OCI-M2 (cell line): ENCODE measurements around the gene RCC2.
"Not testable (repeated sequence)": the region's sequence is repeated elsewhere in the genome, so short reads cannot be mapped to it uniquely, and the experiment has no call there.

ENCODE experiments used
- DNase-seq: peaks from one replicate; lab custom pipeline; 2025; ENCODE audit not compliant: unreplicated experiment; lab: John Stamatoyannopoulos, UW

RCC2 gene

DNA sequence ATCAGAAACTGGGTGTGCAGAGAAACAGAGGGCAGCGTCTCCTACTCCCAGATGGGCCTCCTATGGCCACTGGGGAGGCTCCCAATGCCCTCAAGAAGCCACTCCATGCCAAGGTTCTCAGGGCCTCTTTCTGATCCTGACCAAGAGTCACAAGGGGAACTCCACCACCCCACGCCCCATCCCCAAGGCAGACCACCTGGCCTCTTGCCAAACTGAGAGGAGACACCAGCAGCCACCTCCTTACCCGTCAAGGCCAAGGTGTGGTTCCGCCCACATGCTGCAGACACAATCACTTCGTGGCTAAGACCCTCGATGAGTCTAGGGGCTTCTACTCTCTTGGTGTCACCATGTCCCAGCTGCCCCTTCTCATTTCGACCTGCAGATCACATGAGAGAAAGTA, 17.0 kb downstream of the RCC2 start:
- DNase-seq = no peak

DNA sequence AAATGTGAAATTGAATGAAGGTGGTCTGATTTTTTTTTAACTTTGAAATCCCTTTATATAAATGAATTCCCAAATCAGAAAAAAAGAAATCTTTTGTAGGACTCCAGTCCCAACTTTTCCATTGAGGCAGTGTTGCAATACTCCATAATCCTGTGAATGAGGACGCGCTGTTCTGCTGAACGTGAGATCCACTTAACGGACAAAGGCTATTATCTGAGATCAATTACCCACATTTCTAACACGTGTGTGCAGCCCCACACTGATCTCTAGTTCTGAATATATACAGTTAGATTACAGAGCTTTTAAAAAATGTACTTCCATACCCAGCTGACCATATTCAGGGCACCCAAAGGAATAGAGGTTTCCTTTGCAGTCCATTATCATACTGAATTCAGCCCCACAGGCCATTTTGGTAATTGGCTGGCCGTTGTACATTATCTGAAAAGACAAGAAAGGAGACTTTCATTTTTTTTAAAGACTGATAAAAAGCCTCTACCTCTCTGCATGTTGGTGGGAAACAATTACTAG, 19.0 kb downstream of the RCC2 start:
- DNase-seq = no peak

DNA sequence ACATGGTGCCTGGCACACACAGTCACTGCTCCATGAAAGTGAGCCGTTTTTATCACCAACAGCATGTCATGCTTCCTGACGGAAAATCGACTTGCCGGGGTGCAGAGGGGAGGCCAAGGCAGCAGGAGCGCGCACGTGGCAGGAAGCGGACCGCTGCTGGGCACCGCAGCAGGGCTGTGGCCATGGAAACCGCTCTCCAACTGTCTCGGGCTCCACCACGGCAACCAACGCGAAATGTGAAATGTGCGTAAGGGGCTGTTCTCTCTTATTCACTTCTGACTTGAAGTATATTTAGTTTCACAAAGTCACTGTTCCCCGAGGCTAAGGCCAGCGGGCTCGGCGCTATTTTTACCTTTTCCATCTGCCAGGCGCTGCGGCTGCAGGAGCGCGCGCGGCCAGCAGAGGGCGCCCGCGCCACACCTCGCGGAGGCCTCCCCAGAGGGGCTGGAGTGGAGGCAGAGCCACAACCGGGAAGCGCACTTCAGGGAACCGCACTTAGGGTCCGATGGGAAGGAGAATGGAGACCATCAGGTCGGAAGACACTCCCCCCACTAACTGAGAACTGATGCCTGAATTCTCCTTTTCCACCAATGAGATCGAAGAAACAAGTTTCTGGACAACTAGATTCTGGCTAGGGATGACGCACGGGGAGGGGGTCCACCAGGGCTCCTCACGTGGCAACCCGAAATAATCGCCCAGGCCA, 19.7 kb downstream of the RCC2 start:
- no peak for DNase-seq

DNA sequence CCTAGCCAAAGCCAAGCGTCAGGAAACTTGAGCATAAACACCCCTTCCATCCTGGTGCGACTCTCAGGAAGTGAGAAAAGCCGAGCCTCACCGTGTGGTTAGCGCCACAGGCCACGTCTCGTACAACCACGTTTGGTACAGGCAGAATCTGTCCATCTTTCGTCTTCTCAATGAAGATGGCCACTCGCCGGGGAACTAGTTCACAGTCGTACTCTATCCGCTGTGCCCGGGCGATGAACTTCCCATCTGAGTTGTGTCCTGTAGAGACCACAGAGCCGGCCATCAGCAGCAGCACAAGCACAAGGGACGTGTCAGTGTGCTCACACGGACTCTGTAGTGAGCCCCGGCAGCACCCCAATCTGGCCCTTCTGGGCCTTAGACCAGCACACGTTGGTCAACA, 23.1 kb downstream of the RCC2 start:
- no peak for DNase-seq

DNA sequence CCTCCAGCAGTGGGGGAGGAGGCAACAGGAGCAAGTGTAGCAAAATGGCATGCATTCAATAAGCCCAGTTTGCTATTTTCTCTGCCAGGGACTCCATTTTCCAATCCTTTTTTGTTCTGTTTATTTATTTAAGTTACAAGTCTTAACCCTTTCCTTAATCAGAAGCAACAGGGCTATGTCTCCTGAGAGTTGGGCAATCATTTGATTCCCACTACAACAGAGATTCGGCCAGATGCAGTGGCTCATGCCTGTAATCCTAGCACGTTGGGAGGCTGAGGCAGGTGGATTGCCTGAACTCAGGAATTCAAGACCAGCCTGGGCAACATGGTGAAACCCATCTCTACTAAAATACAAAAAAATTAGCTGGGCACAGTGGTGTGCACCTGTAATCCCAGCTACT, 25.5 kb downstream of the RCC2 start:
- DNase-seq = no peak

DNA sequence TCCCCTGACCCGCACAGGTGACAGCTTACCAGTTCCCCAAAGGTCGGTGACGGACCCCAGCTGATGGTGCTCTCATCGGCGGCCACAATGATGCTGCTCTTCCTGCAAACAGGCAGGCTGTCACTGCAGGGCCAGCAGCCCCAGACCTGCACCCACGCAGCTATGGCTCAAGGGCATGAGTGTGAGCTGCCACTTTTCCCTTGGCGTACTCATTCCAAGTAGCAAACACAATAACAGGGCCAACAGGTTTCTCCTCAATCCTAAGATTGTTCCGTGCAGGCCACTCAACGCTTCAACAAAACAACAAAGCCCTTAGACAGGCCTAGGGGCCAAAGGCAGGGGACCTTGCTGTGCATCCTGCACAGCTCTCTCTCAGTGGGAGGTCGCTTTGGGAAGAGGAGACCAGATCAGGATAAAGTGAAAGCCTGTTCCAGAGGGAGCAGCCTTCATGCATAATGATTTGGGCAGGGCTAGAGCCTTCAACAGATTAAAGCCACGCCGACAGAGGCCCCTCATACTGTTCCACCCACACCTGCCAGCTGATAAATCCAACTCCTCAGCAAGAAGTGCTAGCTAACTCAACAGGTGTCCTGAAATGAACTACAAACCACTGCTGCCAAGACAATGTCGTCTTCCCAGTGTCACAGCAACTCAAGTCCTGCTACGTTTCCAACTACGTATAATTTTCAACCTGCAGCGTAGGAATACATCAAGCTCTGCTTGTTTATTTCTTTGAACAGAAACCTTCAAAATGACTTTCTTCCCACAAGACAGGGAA, 27.2 kb downstream of the RCC2 start:
- DNase-seq = no peak

DNA sequence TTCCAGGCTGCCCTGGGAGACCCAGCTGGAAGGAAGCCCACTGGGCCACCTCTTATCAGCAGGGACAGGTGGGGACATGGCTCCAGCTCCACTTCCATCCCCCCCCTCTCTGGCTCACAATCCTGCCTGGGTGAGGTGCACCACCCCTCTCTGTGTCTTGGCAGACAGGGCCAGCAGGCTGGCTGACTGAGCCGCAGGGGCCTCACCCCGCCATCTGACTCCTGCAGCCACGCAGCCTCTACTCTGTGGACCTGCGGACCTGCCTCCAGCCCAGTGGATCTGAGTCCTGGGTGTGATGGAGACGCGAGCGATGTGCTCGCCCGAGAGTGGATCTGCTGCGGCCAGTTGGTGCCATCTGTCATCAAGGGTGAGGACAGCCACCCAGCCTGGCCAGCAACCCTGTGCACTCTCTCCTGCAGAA, 30.1 kb downstream of the RCC2 start:
- no peak for DNase-seq

DNA sequence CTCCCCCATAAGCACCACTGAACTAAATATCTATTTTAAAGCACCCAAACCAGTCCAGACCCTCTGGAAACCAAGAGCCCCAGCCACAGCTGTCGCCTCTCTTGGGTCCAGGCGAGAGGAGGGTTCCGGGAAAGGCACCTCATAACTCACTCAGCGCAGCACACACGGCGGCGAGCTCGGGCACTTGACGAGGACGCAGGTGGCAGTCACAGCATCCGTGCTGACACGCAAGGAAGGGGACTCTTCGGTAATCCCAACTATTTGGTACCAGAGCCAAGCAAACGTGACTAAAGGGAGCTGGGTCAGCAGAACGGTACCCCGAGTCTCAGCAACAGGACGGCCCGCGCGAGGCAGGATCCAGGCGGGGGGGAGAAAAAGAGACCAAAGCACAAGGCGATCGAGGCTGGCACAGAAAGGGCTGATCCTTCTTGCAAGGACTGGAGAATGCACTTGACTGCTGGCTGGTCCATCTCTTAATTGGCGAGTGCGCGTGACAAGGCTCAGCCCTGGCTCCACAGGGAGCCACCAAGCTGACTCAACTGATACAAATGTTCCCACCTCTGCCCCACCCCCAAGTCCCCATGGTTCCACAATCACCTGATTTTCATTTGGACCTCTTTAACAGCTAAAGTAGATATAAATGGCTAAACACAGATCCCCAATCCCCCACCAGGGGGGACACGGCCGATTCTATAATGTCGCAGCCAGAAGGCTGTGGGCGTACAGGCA, 31.5 kb downstream of the RCC2 start:
- DNase-seq = not testable (repeated sequence)

DNA sequence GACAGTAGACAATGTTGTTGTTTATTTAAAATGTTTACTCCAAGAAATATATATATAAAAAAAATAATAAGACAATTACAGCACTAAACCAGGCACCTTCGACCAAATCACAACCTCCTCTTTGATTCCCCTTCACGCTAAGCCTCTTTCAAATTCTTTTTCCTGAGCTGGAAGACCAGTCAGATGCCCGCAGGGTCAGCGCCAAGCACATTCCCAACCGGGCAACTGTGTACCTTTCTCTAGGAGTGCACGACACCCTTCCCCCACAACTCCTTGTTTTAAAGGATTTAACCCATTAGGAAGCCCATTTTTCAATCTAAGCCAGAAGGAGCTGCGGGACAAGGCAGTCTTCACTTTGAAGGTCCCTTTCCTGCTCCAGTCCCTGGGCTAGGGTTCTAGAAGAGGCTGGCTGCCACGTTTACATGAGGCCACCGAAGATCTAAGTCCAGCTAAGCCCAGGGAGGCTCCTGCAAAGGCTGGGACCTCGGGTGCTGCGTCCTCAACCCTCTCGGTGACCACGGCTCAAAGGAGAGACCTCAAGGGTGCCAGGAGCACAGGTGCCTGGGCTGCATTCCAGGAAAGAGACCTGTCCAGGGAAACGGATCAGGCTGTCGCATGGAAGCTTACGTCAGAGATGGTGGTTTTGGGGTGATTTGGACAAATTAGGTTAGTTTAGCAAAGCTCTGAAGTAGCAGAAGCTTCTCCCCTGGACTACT, 32.6 kb downstream of the RCC2 start:
- not testable (repeated sequence) for DNase-seq

DNA sequence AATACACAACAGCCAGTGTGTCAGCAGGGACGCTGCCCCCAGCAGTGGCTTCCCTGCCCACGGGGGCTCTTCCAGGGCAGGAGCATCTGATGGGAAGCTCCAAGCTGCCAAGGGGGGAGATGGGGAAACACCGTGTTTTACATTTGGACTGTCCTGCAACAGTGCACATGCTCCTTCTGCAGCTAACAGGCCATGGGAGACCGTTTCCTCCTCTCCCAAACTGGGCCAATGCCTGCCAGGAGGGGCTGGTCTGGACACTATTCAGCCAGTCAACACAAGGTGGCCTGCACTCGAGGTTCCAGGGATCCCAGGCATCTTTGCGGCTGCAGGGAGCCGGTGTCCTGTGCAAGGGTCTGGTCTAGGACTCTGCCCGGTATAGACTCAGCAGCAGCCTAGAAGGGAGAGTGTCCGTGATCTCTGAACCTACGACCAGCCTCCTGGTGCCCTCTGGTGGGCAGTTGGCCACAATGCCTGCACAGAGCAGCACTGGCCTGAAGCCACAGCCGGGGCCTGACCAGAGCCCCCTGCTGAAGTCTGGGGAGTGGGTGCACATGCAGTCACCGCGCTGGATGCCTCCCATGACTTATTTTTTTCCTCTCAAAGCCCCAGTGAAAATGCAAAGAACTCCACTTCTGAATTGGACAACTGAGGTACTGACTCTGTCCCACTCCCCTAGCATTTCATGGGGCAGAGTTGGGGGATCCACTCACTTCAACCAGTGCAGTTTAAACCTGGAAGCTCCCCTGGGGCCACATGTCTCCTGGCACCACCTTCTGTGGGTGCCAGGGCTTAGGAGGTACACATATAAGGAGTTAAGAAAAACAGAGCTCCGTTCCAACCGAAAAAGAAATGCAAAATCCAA, 33.3 kb downstream of the RCC2 start:
- DNase-seq = no peak

DNA sequence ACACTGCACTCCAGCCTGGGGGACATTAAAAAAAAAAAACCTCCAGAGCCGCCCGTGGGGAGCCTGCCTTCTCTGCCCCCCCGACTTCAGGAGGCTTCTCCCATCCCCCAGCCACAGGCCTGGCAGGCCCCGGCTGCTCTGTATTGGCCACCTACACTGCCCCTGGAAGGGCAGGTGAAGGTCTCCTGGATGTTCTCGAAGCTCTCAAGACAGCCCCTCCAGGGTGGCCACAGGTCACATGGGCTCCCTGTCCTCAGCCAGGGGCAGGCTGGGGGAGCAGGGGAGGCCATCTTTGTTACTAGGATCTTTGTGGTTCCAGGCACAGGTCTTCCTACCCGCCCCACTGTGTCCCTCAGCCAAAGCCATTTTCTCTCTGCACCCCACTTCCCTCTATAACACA, 34.7 kb downstream of the RCC2 start:
- no peak for DNase-seq

DNA sequence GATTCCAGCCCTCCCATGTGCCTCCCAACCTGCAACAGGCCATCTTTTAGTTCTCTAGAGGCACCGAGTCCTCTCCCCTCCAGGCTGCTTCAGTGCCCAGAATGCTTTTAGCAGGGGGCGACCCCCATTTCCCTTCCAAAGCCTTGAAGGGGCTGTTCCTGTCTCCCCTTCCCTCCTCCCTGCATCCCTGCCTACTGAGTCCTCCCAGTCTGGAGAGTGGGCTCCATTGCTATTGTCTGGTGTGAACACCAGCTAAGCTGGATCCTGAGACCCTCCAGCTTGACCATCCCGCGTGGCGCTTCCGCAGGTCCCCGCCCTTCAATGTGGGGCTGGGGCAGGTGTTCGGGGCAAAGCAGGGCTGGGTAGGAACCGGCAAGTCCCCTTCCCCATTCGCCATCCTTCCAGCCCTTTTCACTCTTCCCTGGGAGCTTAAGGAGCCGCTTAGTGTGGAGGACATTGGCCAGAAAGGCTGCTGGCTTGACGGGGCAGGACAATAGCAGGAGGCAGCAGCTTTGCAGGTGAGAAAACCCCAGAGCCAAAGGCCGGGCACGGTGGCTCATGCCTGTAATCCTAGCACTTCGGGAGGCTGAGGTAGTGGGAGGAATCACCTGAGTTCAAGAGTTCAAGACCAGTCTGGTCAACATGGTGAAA, 35.3 kb downstream of the RCC2 start:
- no peak for DNase-seq

DNA sequence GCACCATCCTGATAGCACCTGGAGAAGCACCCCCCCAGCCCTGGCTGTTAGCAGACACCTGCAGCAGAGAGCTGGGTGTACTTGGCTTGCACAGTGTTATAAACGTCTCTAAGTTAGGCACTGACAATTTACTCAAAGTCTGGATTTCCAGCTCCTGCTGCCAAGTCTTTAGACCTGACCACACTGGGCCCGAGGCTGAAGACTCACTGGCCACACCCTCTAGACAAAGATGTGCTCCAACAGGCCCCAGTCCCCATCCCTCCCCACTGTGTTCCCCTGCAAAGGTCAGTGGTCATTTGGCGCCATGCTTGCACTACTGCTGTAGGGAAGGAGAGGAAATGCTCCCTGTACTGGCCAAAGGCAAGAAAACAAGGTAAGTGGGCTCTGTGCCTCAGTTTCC, 36.4 kb downstream of the RCC2 start:
- DNase-seq = no peak

DNA sequence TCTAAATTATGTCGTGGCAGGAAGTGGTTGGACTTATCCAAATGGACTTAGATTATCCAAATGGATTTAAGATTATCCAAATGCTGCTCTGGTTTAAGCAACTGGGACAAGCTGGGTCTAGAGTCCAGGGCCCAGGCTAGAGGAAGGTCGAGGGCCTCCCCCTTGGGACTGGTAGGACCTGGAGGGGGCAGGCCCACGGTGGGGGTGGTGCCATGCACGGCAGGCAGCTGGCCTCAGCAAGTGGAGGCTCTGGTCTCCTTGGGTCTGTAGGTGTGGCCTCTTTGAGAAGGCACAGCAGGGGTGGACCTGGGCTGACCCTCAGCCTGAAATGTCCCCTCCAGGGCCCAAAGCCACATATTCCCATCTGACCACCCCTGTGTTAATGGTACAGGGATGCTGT, 37.6 kb downstream of the RCC2 start:
- DNase-seq = no peak

DNA sequence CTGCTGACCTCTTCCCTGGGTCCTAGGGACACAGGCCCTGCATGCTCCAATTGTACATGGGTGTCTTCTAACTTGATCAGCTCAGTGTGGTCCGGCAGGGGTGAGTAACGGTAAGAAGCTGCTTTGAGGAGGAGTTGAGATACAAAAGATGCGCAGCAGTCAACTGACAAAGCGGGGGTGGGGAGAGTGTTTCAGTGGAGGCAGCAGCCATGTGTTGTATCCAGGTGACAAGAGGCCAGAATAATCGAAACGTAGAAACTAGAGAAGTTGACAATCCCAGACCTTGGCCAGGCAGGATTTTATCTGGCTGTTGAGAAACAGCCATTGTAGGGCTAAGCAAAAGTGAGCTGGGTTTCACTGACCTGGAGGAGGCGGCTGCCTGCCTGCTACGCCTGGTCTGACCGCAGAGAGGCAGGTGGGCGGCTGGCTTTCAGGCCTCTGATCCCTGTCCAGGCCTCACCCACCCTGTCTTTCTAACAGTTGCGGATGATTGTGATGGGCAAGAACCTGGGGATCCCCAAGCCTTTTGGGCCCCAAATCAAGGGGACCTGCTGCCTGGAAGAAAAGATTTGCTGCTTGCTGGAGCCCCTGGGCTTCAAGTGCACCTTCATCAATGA, 38.6 kb downstream of the RCC2 start:
- DNase-seq = no peak

DNA sequence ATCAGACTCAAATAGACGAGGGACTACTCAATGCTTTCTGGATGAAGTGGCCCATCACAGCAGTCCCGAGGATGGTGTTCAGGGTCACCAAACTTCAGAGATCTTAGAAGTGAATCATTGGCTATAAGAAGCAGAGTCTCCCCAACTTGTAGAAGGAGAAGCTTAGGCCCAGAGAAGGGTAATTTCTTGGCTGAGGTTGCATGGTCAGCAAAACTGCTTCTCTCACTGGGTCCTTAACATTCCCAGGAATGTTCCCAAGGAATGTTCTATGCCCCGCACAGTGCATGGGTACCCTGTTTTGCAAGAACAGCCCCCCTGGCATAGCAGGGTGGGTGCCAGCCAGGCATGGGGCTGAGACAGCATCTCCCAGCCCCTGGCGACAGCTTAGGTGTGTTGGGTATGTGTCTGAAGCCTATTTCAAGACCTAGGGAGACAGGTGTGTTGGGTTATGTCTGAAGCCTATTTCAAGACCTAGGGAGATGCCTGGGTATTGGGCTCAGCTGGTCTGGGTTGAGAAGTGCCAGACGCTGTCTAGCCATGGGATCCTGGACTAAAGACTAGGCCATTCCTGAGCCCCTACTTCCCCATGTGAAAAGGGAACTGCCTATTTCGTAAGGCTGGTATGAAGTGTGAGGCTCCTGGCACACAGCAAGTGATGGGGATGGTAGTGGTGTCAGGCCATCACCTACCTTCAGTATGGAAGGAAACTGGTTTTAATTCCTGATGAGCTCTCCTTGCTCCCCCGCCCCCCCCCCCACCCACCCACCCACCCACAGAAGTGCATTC, 41.4 kb downstream of the RCC2 start:
- no peak for DNase-seq

DNA sequence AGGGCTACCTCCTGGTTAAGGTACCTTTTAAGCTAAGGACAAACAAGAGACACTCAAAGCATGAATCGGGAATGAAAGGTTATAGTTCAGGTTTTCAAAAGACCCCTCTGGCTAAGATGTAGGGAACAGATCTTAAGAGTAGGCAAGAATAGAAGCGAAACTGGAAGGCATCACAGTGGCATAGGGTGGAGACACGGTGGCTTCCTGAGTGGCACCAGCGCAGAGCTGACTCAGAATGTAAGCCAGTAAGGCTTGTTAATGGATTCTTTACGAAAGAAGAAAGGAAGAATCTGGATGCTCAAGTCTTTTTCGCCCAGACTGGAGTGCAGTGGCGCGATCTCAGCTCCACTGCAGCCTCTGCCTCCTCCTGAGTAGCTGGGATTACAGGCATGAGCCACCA, 46.2 kb downstream of the RCC2 start:
- DNase-seq = no peak

DNA sequence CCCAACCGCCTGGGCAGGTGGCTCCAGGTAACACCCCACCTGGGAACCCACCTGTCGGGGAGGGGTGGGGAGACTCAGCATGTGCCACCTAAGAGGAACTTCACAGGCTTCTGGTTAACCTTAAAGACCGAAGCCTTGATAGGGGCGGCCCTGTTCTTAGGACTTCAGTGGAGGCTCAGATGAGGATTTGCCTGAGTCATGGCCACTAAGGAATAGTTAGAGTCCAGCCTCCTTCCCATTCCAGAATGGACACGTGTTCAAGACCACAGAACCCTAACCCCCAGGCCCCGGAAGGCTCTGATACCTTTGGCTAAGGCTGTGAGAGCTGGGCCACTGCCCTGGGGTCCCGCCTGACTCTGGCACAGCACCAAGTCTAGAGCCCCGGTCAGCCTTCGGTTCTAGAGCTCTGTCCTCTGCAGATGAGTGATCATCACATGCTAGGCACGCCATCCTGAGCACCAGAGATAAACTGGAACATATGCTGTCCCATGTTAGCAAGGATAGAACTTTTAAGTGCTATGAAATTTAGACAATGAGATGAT, 47.2 kb downstream of the RCC2 start:
- DNase-seq = no peak
